Liver (tissue), 9 donors: ENCODE measurements around the gene CHST1. TPM values are rescaled to one million over a fixed set of nuclear protein-coding genes. Genes with fewer than 3 reads are reported as not detected.

ENCODE experiments used
- DNase-seq: peaks from one replicate; pipeline ENCODE4 v3.0.0-alpha.2; 2017; ENCODE audit warnings: low spot score
- H3K27ac ChIP-seq, 2 donors: one replicate each; pipeline ENCODE4 v1.7.0; 2013; ENCODE audit warnings: inconsistent platforms in 2 of 2, low read length in 2 of 2, control low read depth in 1 of 2, low read depth in 1 of 2, mild to moderate bottlenecking in 1 of 2
- H3K27me3 ChIP-seq, 4 donors: one replicate each; pipeline versions ENCODE4 v1.6.1 to v1.7.0; 2013; ENCODE audit warnings: low read length in 3 of 4, inconsistent platforms in 1 of 4, mild to moderate bottlenecking in 1 of 4, moderate library complexity in 1 of 4; ENCODE audit not compliant: control insufficient read depth in 4 of 4, insufficient read depth in 4 of 4
- H3K36me3 ChIP-seq, 4 donors: one replicate each; pipeline versions ENCODE4 v1.6.1 to v1.7.0; 2013; ENCODE audit warnings: low read length in 3 of 4, mild to moderate bottlenecking in 3 of 4, low read depth in 1 of 4, moderate library complexity in 1 of 4; ENCODE audit not compliant: control insufficient read depth in 4 of 4, insufficient read depth in 3 of 4
- H3K4me1 ChIP-seq, 4 donors: one replicate each; pipeline versions ENCODE4 v1.6.1 to v1.7.0; 2013; ENCODE audit warnings: low read length in 3 of 4, mild to moderate bottlenecking in 3 of 4, moderate library complexity in 1 of 4; ENCODE audit not compliant: control insufficient read depth in 4 of 4, insufficient read depth in 4 of 4
- H3K4me3 ChIP-seq, 3 donors: one replicate each; pipeline versions ENCODE4 v1.6.1 to v1.7.0; 2013; ENCODE audit warnings: low read length in 3 of 3, control low read depth in 1 of 3, low read depth in 1 of 3, mild to moderate bottlenecking in 1 of 3
- H3K9ac ChIP-seq, 2 donors: one replicate each; pipeline ENCODE4 v1.7.0; 2013; ENCODE audit warnings: low read length in 2 of 2, mild to moderate bottlenecking in 2 of 2, moderate library complexity in 2 of 2, control low read depth in 1 of 2, low read depth in 1 of 2
- H3K9me3 ChIP-seq, 4 donors: one replicate each; pipeline versions ENCODE4 v1.6.1 to v1.7.0; 2013; ENCODE audit warnings: low read length in 3 of 4; ENCODE audit not compliant: control insufficient read depth in 4 of 4
- CTCF ChIP-seq: fragments of 150-350 bp; IDR thresholded peaks from 2 replicates; pipeline ENCODE4 v1.5.1; 2017; ENCODE audit warnings: improper control_type of control experiment, low read depth, low read length; ENCODE audit not compliant: missing input control
- EGR1 ChIP-seq, 2 donors: IDR thresholded peaks; 2 replicates each; pipeline ENCODE4 v1.6.1; 2016 to 2018; ENCODE audit warnings: antibody characterized with exemption in 2 of 2, low read depth in 2 of 2
- FOXA1 ChIP-seq: IDR thresholded peaks from 2 replicates; pipeline ENCODE4 v1.6.1; 2016; ENCODE audit warnings: antibody characterized with exemption
- FOXA2 ChIP-seq: IDR thresholded peaks from 2 replicates; pipeline ENCODE4 v1.6.1; 2016; ENCODE audit warnings: antibody characterized with exemption
- GABPA ChIP-seq, 2 donors: IDR thresholded peaks in 1 of 2; conservative IDR thresholded peaks in 1 of 2; 2 replicates each; pipeline ENCODE4 v1.6.1; 2016; ENCODE audit warnings: antibody characterized with exemption in 2 of 2, mild to moderate bottlenecking in 1 of 2, moderate library complexity in 1 of 2
- HNF4A ChIP-seq, 2 donors: conservative IDR thresholded peaks; 2 replicates each; pipeline ENCODE4 v1.6.1; 2016; ENCODE audit warnings: antibody characterized with exemption in 2 of 2, mild to moderate bottlenecking in 2 of 2
- HNF4G ChIP-seq: IDR thresholded peaks from 2 replicates; pipeline ENCODE4 v1.6.1; 2016; ENCODE audit warnings: antibody characterized with exemption
- JUND ChIP-seq, 2 donors: IDR thresholded peaks; 2 replicates each; pipeline ENCODE4 v1.6.1; 2016; ENCODE audit warnings: antibody characterized with exemption in 2 of 2
- MAX ChIP-seq: IDR thresholded peaks from 2 replicates; pipeline ENCODE4 v1.6.1; 2016; ENCODE audit warnings: antibody characterized with exemption
- NR2F2 ChIP-seq: IDR thresholded peaks from 2 replicates; pipeline ENCODE4 v1.6.1; 2016; ENCODE audit warnings: antibody characterized with exemption
- RAD21 ChIP-seq, 2 donors: IDR thresholded peaks; 2 replicates each; pipeline ENCODE4 v1.6.1; 2016; ENCODE audit warnings: antibody characterized with exemption in 2 of 2, mild to moderate bottlenecking in 2 of 2
- REST ChIP-seq: IDR thresholded peaks from 2 replicates; pipeline ENCODE4 v1.6.1; 2016; ENCODE audit warnings: antibody characterized with exemption, mild to moderate bottlenecking
- RXRA ChIP-seq, 2 donors: IDR thresholded peaks; 2 replicates each; pipeline ENCODE4 v1.6.1; 2017 to 2018; ENCODE audit warnings: antibody characterized with exemption in 2 of 2, mild to moderate bottlenecking in 1 of 2
- SP1 ChIP-seq: IDR thresholded peaks from 2 replicates; pipeline ENCODE4 v1.6.1; 2018; ENCODE audit warnings: antibody characterized with exemption, mild to moderate bottlenecking
- TAF1 ChIP-seq: conservative IDR thresholded peaks from 2 replicates; pipeline ENCODE4 v1.6.1; 2016; ENCODE audit warnings: antibody characterized with exemption, mild to moderate bottlenecking
- YY1 ChIP-seq: IDR thresholded peaks from 2 replicates; pipeline ENCODE4 v1.6.1; 2016; ENCODE audit warnings: antibody characterized with exemption, mild to moderate bottlenecking
- WGBS: extraction: QIAGEN DNeasy Blood & Tissue Kit; methylation state at CpG from one replicate; pipeline ENCODE4 v1.1.7; 2013; 5-methylcytosine and 5-hydroxymethylcytosine counted together
- polyA plus RNA-seq, 2 donors: library from polyadenylated mRNA; stranded (reverse) in 1 of 2; unstranded in 1 of 2; fragments of 200-250 nt in 1 of 2; fragments of >200 nt in 1 of 2; fragmentation: Nextera tagmentation in 1 of 2; extraction: Ambion mirVana in 1 of 2; gene quantifications; one replicate each; pipeline versions ENCODE4 v1.2.1 to v1.2.3, GENCODE V29; 2013 to 2015
- total RNA-seq, 2 donors: library from RNA; depleted of rRNA; stranded (reverse); fragments of >200 nt; gene quantifications; one replicate each; pipeline ENCODE4 v1.2.3, GENCODE V29; 2014
- TF ChIP-seq, protein P1 (sequence below): IDR thresholded peaks from 2 replicates; pipeline ENCODE4 v1.6.1; 2016; ENCODE audit warnings: antibody characterized with exemption
- TF ChIP-seq, protein P2 (sequence below): IDR thresholded peaks from 2 replicates; pipeline ENCODE4 v1.6.1; 2016; ENCODE audit warnings: antibody characterized with exemption
- donor health status: healthy.
- donor health status: healthy.
- donor health status: healthy.
- donor health status: healthy.
- donor health status: healthy.

Gene CHST1
- total and polyA plus RNA-seq, 4 donors, result 0.23 to 0.81 (median 0.45) TPM

DNA sequence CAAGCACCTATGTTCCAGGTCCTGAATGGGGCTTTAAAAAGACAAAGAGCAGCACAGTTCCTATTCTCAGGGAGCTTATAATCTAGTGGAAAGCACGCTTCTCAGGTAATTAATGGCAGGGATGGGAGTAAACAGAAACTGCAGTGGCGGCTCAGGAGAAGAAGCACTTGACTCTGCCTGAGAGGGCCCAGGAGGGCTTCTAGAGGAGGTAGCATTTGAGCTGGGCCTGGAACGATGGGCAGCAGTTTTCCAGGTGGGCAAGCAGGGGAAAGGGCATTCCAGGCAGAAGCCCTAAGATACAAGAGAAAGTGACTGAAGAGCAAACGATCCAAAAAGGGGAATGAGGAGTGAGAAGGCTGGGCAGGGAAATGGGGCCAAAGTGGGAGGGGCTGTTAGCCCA is 37.1 kb upstream of the CHST1 start:
- WGBS, result 71% methylated on average over 4 of the region's 4 CpGs
- H3K9me3 ChIP-seq, result no peaks in the 10 kb centered on the region
- TF ChIP-seq, protein P1, sequence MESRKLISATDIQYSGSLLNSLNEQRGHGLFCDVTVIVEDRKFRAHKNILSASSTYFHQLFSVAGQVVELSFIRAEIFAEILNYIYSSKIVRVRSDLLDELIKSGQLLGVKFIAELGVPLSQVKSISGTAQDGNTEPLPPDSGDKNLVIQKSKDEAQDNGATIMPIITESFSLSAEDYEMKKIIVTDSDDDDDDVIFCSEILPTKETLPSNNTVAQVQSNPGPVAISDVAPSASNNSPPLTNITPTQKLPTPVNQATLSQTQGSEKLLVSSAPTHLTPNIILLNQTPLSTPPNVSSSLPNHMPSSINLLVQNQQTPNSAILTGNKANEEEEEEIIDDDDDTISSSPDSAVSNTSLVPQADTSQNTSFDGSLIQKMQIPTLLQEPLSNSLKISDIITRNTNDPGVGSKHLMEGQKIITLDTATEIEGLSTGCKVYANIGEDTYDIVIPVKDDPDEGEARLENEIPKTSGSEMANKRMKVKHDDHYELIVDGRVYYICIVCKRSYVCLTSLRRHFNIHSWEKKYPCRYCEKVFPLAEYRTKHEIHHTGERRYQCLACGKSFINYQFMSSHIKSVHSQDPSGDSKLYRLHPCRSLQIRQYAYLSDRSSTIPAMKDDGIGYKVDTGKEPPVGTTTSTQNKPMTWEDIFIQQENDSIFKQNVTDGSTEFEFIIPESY, result no peak
- TF ChIP-seq YY1 (no peak), FOXA1 (no peak), NR2F2 (no peak), SP1 (no peak), RAD21 (IDR thresholded peaks at IDR 0.05) (no peak), GABPA (IDR thresholded peaks at IDR 0.05 in 1 of 2, conservative IDR thresholded peaks at IDR 0.05 in 1 of 2) (no peak), REST (no peak), RXRA (IDR thresholded peaks at IDR 0.05) (no peak), TAF1 (no peak), CTCF (no peak), HNF4A (conservative IDR thresholded peaks at IDR 0.05) (no peak), MAX (no peak), JUND (IDR thresholded peaks at IDR 0.05) (no peak), FOXA2 (no peak), HNF4G (no peak), EGR1 (IDR thresholded peaks at IDR 0.05; ENCODE audit: low read depth in 2 of 2) (no peak)
- TF ChIP-seq, protein P2, sequence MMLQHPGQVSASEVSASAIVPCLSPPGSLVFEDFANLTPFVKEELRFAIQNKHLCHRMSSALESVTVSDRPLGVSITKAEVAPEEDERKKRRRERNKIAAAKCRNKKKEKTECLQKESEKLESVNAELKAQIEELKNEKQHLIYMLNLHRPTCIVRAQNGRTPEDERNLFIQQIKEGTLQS, result no peak

More for the DNA sequence above, 37.1 kb upstream of the CHST1 start:
- Histone ChIP-seq H3K27ac (no peak overlapping the region), H3K36me3 (no peaks in the 10 kb centered on the region), H3K4me1 (no peaks in the 10 kb centered on the region), H3K9ac (no peak overlapping the region), H3K4me3 (no peak overlapping the region), H3K27me3 (no peaks in the 10 kb centered on the region)
- no peak for DNase-seq
